HEK293 (cell line): Measurements from ENCODE around the gene IP6K2.

Source experiments
- CTCF ChIA-PET: fragments of 350-600 bp; formaldehyde crosslinking; extraction: SDS; loops from one replicate; lab custom pipeline; 2021; ENCODE audit warnings: antibody characterized with exemption; lab: Yijun Ruan, JAX
- POLR2A ChIA-PET: fragments of 300-600 bp; formaldehyde crosslinking; extraction: SDS; loops from one replicate; lab custom pipeline; 2020; ENCODE audit warnings: antibody characterized with exemption, inconsistent platforms; lab: Yijun Ruan, JAX
- H3K27ac ChIP-seq: fragments of 200-500 bp; sonication (Bioruptor generic); 2 replicates; pipeline ENCODE4 v1.5.1; 2014; ENCODE audit warnings: low read depth, low read length, control low read depth, inconsistent platforms; ENCODE audit errors: extremely low read depth
- H3K36me3 ChIP-seq, 2 experiments: fragments of 200-500 bp in 1 of 2; sonication (Bioruptor generic) in 1 of 2; 1 replicate in 1 of 2; 2 replicates in 1 of 2; pipeline ENCODE4 v1.5.1; 2014 to 2017; ENCODE audit warnings: inconsistent platforms in 2 of 2, low read length in 2 of 2; ENCODE audit not compliant: control insufficient read depth in 2 of 2, insufficient read depth in 1 of 2
- H3K4me1 ChIP-seq: fragments of 200-500 bp; sonication (Bioruptor generic); 2 replicates; pipeline ENCODE4 v1.5.1; 2014; ENCODE audit warnings: mild to moderate bottlenecking, low read length, inconsistent platforms; ENCODE audit not compliant: control insufficient read depth, insufficient read depth
- H3K4me3 ChIP-seq: 2 replicates; pipeline ENCODE4 v1.5.1; 2011; ENCODE audit warnings: low read depth, mild to moderate bottlenecking, control low read depth, low read length, moderate library complexity
- H3K9me3 ChIP-seq: fragments of 200-500 bp; sonication (Bioruptor generic); 2 replicates; pipeline ENCODE4 v1.5.1; 2014; ENCODE audit warnings: low read depth, low read length, inconsistent platforms; ENCODE audit not compliant: control insufficient read depth, insufficient read depth
- GFI1B ChIP-seq: fragments of 450-650 bp; formaldehyde crosslinking; IDR thresholded peaks from 2 replicates; pipeline ENCODE4 v1.5.1; 2016; ENCODE audit warnings: missing biosample characterization, missing genetic modification characterization
- MEIS1 ChIP-seq: sonication (generic); formaldehyde crosslinking; IDR thresholded peaks from 2 replicates; pipeline ENCODE4 v1.8.1; 2022; ENCODE audit warnings: missing genetic modification reagents, mild to moderate bottlenecking, borderline replicate concordance
- OSR2 ChIP-seq: fragments of 450-650 bp; formaldehyde crosslinking; IDR thresholded peaks from 2 replicates; pipeline ENCODE4 v1.5.1; 2016; ENCODE audit warnings: missing biosample characterization, missing genetic modification characterization
- SALL2 ChIP-seq: fragments of 450-650 bp; formaldehyde crosslinking; IDR thresholded peaks from 2 replicates; pipeline ENCODE4 v1.5.0; 2017; ENCODE audit warnings: missing biosample characterization, mild to moderate bottlenecking, missing genetic modification characterization, borderline replicate concordance
- ZBTB17 ChIP-seq: fragments of 450-650 bp; formaldehyde crosslinking; IDR thresholded peaks from 2 replicates; pipeline ENCODE4 v1.5.1; 2016; ENCODE audit warnings: missing biosample characterization, missing genetic modification characterization
- ZBTB20 ChIP-seq: fragments of 450-650 bp; formaldehyde crosslinking; IDR thresholded peaks from 2 replicates; pipeline ENCODE4 v1.5.1; 2016; ENCODE audit warnings: missing biosample characterization, missing genetic modification characterization
- ZBTB7A ChIP-seq: fragments of 450-650 bp; formaldehyde crosslinking; IDR thresholded peaks from 2 replicates; pipeline ENCODE4 v1.5.1; 2016; ENCODE audit warnings: low read depth, missing biosample characterization, missing genetic modification characterization
- ZNF157 ChIP-seq: fragments of 450-650 bp; formaldehyde crosslinking; IDR thresholded peaks from 2 replicates; pipeline ENCODE4 v1.5.1; 2016; ENCODE audit warnings: missing biosample characterization, missing genetic modification characterization
- ZNF175 ChIP-seq: fragments of 450-650 bp; formaldehyde crosslinking; IDR thresholded peaks from 2 replicates; pipeline ENCODE4 v1.5.1; 2016; ENCODE audit warnings: missing biosample characterization, missing genetic modification characterization
- ZNF211 ChIP-seq: fragments of 450-650 bp; formaldehyde crosslinking; IDR thresholded peaks from 2 replicates; pipeline ENCODE4 v1.5.1; 2016; ENCODE audit warnings: low read depth, missing biosample characterization, missing genetic modification characterization
- ZNF292 ChIP-seq: fragments of 450-650 bp; formaldehyde crosslinking; IDR thresholded peaks from 2 replicates; pipeline ENCODE4 v1.5.1; 2016; ENCODE audit warnings: low read depth, missing biosample characterization, missing genetic modification characterization, borderline replicate concordance
- ZNF335 ChIP-seq: fragments of 450-650 bp; formaldehyde crosslinking; conservative IDR thresholded peaks from 2 replicates; pipeline ENCODE4 v1.5.1; 2016; ENCODE audit warnings: missing biosample characterization, missing genetic modification characterization
- ZNF394 ChIP-seq: fragments of 450-650 bp; formaldehyde crosslinking; IDR thresholded peaks from 2 replicates; pipeline ENCODE4 v1.5.1; 2016; ENCODE audit warnings: missing biosample characterization, missing genetic modification characterization, mild to moderate bottlenecking, moderate library complexity, borderline replicate concordance
- ZNF571 ChIP-seq: fragments of 450-650 bp; formaldehyde crosslinking; IDR thresholded peaks from 2 replicates; pipeline ENCODE4 v1.5.0; 2017; ENCODE audit warnings: missing biosample characterization, missing genetic modification characterization
- ZNF621 ChIP-seq: fragments of 450-650 bp; formaldehyde crosslinking; IDR thresholded peaks from 2 replicates; pipeline ENCODE4 v1.5.1; 2017; ENCODE audit warnings: missing biosample characterization, missing genetic modification characterization
- ZNF626 ChIP-seq: fragments of 450-650 bp; sonication (Bioruptor Pico); formaldehyde crosslinking; IDR thresholded peaks from 2 replicates; pipeline ENCODE4 v1.5.1; 2018; ENCODE audit warnings: missing biosample characterization, missing genetic modification characterization, inconsistent platforms
- ZNF785 ChIP-seq: fragments of 450-650 bp; formaldehyde crosslinking; IDR thresholded peaks from 2 replicates; pipeline ENCODE4 v1.5.1; 2016; ENCODE audit warnings: missing biosample characterization, missing genetic modification characterization
- ZNF791 ChIP-seq: fragments of 450-650 bp; formaldehyde crosslinking; IDR thresholded peaks from 2 replicates; pipeline ENCODE4 v1.5.1; 2016; ENCODE audit warnings: missing biosample characterization, missing genetic modification characterization
- TF ChIP-seq, protein P1 (sequence below): fragments of 450-650 bp; formaldehyde crosslinking; IDR thresholded peaks from 2 replicates; pipeline ENCODE4 v1.5.1; 2016; ENCODE audit warnings: missing biosample characterization, missing genetic modification characterization, low read depth
- TF ChIP-seq, protein P2 (sequence below): fragments of 450-650 bp; formaldehyde crosslinking; IDR thresholded peaks from 2 replicates; pipeline ENCODE4 v1.5.1; 2017; ENCODE audit warnings: missing biosample characterization, mild to moderate bottlenecking, missing genetic modification characterization, moderate library complexity
- TF ChIP-seq, protein P3 (sequence below): fragments of 450-650 bp; IDR thresholded peaks from 2 replicates; pipeline ENCODE4 v1.5.1; 2018; ENCODE audit warnings: missing biosample characterization, mild to moderate bottlenecking, missing genetic modification characterization
- TF ChIP-seq, protein P4 (sequence below): fragments of 450-650 bp; formaldehyde crosslinking; IDR thresholded peaks from 2 replicates; pipeline ENCODE4 v1.5.1; 2016; ENCODE audit warnings: missing biosample characterization, missing genetic modification characterization

IP6K2 gene

DNA sequence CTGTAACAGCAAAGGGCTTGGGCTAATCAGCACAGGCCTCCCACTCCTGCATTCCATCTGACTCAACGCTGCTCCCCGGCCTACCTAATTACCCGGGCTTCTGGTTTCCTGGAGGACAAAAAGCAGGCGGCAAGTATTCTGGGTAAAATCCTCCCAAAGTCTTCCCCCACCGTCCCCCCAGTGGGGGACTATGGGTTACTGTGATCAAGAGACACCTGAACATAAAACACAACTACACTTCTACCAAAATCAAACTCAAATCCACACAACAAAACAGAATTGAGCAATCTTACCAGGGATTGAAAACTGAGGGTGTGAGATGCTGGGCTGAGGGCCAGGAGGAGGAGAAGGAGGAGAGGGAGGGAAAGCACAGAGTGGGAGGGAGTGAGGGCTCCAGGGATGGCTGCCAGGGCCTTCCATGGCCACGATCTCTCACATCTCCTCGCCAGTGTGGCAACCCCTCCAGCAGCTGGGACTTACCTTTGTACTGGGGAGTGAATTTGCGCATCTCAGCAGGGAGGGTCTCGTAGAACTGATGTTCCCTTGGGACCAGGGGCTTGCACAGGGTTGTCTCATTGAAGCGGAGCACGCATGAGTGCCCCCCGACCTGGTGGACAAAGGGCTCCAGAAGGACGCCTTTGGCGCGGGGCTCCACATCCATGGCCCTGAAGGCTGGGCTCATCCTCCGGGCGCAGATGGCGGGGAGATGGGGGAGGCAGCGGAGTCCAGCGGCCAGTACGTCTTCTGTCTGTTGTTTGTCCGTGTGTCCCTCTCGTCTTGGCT lies 22.2 kb downstream of the IP6K2 start (continued):
- TF ChIP-seq, protein P1, sequence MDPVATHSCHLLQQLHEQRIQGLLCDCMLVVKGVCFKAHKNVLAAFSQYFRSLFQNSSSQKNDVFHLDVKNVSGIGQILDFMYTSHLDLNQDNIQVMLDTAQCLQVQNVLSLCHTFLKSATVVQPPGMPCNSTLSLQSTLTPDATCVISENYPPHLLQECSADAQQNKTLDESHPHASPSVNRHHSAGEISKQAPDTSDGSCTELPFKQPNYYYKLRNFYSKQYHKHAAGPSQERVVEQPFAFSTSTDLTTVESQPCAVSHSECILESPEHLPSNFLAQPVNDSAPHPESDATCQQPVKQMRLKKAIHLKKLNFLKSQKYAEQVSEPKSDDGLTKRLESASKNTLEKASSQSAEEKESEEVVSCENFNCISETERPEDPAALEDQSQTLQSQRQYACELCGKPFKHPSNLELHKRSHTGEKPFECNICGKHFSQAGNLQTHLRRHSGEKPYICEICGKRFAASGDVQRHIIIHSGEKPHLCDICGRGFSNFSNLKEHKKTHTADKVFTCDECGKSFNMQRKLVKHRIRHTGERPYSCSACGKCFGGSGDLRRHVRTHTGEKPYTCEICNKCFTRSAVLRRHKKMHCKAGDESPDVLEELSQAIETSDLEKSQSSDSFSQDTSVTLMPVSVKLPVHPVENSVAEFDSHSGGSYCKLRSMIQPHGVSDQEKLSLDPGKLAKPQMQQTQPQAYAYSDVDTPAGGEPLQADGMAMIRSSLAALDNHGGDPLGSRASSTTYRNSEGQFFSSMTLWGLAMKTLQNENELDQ (tag by site-specific recombination) = no peak
- TF ChIP-seq, protein P2, sequence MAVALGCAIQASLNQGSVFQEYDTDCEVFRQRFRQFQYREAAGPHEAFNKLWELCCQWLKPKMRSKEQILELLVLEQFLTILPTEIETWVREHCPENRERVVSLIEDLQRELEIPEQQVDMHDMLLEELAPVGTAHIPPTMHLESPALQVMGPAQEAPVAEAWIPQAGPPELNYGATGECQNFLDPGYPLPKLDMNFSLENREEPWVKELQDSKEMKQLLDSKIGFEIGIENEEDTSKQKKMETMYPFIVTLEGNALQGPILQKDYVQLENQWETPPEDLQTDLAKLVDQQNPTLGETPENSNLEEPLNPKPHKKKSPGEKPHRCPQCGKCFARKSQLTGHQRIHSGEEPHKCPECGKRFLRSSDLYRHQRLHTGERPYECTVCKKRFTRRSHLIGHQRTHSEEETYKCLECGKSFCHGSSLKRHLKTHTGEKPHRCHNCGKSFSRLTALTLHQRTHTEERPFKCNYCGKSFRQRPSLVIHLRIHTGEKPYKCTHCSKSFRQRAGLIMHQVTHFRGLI (tag by site-specific recombination) = no peak
- no peak for TF ChIP-seq ZNF175 (tag by site-specific recombination)
- TF ChIP-seq ZBTB17 (tag by site-specific recombination) = peak; percentile 46
- 0 out of 2 replicates have a peak, but pooled peaks have one; percentile 35 for TF ChIP-seq ZNF785
- TF ChIP-seq ZNF394 (tag by site-specific recombination) = no peak
- peak; percentile 23; the same call in 1 of the 2 replicates for TF ChIP-seq ZBTB20 (tag by site-specific recombination)
- no peak for TF ChIP-seq ZNF626 (tag by site-specific recombination)
- TF ChIP-seq, protein P3, sequence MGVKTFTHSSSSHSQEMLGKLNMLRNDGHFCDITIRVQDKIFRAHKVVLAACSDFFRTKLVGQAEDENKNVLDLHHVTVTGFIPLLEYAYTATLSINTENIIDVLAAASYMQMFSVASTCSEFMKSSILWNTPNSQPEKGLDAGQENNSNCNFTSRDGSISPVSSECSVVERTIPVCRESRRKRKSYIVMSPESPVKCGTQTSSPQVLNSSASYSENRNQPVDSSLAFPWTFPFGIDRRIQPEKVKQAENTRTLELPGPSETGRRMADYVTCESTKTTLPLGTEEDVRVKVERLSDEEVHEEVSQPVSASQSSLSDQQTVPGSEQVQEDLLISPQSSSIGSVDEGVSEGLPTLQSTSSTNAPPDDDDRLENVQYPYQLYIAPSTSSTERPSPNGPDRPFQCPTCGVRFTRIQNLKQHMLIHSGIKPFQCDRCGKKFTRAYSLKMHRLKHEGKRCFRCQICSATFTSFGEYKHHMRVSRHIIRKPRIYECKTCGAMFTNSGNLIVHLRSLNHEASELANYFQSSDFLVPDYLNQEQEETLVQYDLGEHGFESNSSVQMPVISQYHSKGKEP (tag by site-specific recombination) = no peak
- TF ChIP-seq GFI1B (tag by site-specific recombination) = 0 out of 2 replicates have a peak, but pooled peaks have one; percentile 11
- TF ChIP-seq ZNF791 (tag by site-specific recombination) = no peak
- TF ChIP-seq OSR2 (tag by site-specific recombination) = peak; percentile 20; the same call in 1 of the 2 replicates

DNA sequence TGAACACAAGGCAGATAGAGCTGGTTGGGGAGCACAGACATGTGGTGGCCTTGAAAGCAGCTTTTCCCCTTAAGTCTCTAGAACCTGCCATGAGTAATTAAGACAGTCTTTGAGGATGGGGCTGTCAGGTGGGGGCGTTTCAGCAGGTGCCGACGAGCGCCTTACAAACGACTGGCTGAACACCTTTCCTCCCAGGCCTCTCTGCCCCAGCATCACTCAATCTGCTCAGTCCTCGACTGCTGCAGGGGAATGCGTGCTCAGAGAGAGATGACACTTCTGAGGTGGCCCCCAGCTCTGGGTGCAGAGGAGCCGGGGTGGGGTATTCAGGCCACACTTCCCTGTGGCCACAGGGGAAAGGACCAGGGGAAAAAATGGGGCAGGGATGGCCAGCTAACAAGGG lies 23.2 kb downstream of the IP6K2 start:
- no peaks in the 10 kb centered on the region for H3K9me3 ChIP-seq
- POLR2A ChIA-PET = no interaction called here
- H3K4me3 ChIP-seq = no peak overlapping the region
- CTCF ChIA-PET = interaction anchor here (1.0 kb wide), 1 partner anchor 154 kb away, joined by 3 read pairs; the partner anchor contains the start of gene PRKAR2A
- H3K27ac ChIP-seq = no peak overlapping the region
- peaks cover 5% of the 10 kb centered on the region for H3K4me1 ChIP-seq
- H3K36me3 ChIP-seq = peaks cover 40 to 83% of the 10 kb centered on the region in 2 experiments
- TF ChIP-seq ZNF157 (tag by site-specific recombination) (no peak), SALL2 (tag by site-specific recombination) (no peak), ZNF211 (tag by site-specific recombination) (no peak), ZBTB7A (tag by site-specific recombination) (no peak), ZNF335 (no peak), ZNF571 (tag by site-specific recombination) (no peak), ZNF621 (tag by site-specific recombination) (no peak), ZNF292 (tag by site-specific recombination) (no peak), MEIS1 (CRISPR knock-in tag) (no peak)
- TF ChIP-seq, protein P4, sequence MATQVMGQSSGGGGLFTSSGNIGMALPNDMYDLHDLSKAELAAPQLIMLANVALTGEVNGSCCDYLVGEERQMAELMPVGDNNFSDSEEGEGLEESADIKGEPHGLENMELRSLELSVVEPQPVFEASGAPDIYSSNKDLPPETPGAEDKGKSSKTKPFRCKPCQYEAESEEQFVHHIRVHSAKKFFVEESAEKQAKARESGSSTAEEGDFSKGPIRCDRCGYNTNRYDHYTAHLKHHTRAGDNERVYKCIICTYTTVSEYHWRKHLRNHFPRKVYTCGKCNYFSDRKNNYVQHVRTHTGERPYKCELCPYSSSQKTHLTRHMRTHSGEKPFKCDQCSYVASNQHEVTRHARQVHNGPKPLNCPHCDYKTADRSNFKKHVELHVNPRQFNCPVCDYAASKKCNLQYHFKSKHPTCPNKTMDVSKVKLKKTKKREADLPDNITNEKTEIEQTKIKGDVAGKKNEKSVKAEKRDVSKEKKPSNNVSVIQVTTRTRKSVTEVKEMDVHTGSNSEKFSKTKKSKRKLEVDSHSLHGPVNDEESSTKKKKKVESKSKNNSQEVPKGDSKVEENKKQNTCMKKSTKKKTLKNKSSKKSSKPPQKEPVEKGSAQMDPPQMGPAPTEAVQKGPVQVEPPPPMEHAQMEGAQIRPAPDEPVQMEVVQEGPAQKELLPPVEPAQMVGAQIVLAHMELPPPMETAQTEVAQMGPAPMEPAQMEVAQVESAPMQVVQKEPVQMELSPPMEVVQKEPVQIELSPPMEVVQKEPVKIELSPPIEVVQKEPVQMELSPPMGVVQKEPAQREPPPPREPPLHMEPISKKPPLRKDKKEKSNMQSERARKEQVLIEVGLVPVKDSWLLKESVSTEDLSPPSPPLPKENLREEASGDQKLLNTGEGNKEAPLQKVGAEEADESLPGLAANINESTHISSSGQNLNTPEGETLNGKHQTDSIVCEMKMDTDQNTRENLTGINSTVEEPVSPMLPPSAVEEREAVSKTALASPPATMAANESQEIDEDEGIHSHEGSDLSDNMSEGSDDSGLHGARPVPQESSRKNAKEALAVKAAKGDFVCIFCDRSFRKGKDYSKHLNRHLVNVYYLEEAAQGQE (tag by site-specific recombination) = no peak
- TF ChIP-seq, protein P3 (tag by site-specific recombination) = no peak
